AG09319 (cell line): ENCODE results near the gene USP17L10.
"Not testable (repeated sequence)": the region's sequence is repeated elsewhere in the genome, so short reads cannot be mapped to it uniquely, and the experiment has no call there.

Experiments
- DNase-seq: peaks from one replicate; pipeline ENCODE4 v3.0.0-alpha.2; 2010; ENCODE audit warnings: low read depth; ENCODE audit errors: extremely low read depth

Gene USP17L10, protein sequence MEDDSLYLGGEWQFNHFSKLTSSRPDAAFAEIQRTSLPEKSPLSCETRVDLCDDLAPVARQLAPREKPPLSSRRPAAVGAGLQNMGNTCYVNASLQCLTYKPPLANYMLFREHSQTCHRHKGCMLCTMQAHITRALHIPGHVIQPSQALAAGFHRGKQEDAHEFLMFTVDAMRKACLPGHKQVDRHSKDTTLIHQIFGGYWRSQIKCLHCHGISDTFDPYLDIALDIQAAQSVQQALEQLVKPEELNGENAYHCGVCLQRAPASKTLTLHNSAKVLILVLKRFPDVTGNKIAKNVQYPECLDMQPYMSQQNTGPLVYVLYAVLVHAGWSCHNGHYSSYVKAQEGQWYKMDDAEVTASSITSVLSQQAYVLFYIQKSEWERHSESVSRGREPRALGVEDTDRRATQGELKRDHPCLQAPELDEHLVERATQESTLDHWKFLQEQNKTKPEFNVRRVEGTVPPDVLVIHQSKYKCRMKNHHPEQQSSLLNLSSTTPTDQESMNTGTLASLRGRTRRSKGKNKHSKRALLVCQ

DNA sequence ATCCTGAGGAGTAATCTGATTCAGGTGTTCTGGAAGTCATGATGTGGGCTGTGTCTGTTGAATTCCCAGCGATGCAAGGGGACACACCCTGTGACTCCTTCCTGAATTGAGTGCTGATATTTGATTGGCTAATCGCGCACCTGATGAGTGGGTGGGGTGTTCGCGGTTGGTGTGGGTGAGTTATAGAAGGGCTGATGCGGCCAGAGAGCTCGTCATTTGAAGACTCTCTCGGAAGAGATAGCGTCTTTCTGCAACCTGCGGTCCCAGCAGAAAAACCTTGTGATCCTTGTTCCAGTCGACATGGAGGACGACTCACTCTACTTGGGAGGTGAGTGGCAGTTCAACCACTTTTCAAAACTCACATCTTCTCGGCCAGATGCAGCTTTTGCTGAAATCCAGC is at the start of gene USP17L10:
TSS of gene USP17L10 (plus strand) at position 301 of the 400 bp plus-strand sequence. CDS start at position 301, 0 bp downstream.
- not testable (repeated sequence) for DNase-seq

DNA sequence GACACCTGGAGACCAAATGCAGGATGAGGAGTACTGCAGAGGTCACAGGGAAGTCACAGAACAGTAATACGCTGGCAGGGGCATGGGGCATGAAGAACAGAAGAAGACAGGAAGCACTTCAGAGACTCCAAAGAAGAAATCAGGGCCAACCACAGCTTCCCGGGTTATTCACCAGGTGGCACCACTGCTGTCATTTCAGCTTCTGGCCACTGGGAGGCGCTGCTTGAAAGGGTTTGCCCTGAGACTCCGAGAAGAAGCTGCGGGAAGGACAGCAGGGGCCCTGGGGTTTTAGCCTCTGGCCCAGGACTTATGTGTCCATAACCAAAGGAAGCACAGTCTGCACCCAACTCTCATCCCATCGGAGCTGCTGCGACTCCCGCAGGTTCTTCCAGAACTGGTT is 44.5 kb upstream of the USP17L10 start:
- DNase-seq: not testable (repeated sequence)

DNA sequence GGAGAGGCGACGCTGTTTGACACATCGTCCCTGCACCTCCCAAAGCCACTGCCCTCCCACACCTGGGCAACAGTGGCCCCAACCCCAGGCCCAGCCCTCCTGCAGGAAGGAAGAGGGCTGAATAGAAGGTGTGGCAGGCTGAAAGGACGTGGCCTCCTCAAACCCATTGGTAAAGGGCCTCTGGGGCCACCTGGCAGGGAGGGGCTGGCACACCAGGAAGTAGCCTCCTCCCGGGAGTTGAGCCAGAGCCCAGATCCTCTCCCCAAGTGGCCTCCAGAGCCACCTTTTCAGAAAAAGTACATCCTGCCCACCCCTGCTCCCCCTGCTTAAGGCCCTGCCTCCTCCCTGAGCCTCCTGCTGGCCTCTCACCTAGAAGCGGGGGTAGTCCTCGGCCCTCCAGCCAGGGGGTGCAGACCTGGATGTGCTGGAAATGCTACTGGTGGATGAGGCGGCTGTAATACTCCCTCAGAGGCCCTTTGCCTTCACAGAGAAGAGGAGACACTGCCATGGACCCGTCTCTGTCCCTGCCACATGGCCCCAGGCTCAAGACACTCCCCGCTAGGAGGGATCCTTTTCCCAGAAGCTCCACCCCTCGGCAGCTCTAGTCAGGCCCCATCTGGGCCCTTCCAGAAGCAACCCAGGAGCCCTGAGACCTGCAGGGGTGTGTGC is 40.5 kb upstream of the USP17L10 start, which contains the start of gene FAM90A26:
TSS of gene FAM90A26 (plus strand) at position 619 of the 669 bp plus-strand sequence. CDS start 2,764 bp downstream, outside the sequence.
- not testable (repeated sequence) for DNase-seq

DNA sequence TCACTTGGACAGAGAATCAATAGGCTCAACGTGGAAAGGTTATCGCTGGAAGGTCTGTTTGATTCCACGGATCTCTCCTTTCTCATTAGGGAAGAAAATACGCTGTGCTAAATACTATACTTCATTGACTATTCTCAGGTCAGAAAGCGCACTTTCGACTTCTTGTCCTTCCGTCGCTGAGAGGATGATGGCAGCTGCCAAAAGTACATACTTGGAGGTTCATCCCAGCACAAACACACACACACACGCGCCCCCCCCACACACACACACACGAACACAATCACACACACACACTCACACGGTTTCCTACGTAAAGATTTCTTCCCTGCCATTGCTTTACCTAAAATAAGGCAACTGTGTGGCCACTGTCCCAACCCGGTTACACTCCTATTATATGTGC is 4.2 kb downstream of the USP17L10 start:
- DNase-seq: not testable (repeated sequence)

DNA sequence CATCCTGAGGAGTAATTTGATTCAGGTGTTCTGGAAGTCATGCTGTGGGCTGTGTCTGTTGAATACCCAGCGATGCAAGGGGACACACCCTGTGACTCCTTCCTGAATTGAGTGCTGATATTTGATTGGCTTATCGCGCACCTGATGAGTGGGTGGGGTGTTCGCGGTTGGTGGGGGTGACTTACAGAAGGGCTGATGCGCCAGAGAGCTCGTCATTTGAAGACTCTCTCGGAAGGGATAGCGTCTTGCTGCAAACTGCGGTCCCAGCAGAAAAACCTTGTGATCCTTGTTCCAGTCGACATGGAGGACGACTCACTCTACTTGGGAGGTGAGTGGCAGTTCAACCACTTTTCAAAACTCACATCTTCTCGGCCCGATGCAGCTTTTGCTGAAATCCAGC is 4.6 kb downstream of the USP17L10 start, which contains the start of gene USP17L11:
TSS of gene USP17L11 (plus strand) at position 301 of the 400 bp plus-strand sequence. CDS start at position 301, 0 bp downstream.
- DNase-seq: not testable (repeated sequence)

DNA sequence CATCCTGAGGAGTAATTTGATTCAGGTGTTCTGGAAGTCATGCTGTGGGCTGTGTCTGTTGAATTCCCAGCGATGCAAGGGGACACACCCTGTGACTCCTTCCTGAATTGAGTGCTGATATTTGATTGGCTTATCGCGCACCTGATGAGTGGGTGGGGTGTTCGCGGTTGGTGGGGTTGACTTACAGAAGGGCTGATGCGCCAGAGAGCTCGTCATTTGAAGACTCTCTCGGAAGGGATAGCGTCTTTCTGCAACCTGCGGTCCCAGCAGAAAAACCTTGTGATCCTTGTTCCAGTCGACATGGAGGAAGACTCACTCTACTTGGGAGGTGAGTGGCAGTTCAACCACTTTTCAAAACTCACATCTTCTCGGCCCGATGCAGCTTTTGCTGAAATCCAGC is 9.4 kb downstream of the USP17L10 start, which contains the start of gene USP17L12:
TSS of gene USP17L12 (plus strand) at position 301 of the 400 bp plus-strand sequence. CDS start at position 301, 0 bp downstream.
- DNase-seq: not testable (repeated sequence)

DNA sequence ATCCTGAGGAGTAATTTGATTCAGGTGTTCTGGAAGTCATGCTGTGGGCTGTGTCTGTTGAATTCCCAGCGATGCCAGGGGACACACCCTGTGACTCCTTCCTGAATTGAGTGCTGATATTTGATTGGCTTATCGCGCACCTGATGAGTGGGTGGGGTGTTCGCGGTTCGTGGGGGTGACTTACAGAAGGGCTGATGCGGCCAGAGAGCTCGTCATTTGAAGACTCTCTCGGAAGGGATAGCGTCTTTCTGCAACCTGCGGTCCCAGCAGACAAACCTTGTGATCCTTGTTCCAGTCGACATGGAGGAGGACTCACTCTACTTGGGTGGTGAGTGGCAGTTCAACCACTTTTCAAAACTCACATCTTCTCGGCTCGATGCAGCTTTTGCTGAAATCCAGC is 14.1 kb downstream of the USP17L10 start, which contains the start of gene USP17L13:
TSS of gene USP17L13 (plus strand) at position 301 of the 400 bp plus-strand sequence. CDS start at position 301, 0 bp downstream.
- DNase-seq: not testable (repeated sequence)

DNA sequence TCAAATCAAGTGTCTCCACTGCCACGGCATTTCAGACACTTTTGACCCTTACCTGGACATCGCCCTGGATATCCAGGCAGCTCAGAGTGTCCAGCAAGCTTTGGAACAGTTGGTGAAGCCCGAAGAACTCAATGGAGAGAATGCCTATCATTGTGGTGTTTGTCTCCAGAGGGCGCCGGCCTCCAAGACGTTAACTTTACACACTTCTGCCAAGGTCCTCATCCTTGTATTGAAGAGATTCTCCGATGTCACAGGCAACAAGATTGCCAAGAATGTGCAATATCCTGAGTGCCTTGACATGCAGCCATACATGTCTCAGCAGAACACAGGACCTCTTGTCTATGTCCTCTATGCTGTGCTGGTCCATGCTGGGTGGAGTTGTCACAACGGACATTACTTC is 19.8 kb downstream of the USP17L10 start:
- DNase-seq: not testable (repeated sequence)

DNA sequence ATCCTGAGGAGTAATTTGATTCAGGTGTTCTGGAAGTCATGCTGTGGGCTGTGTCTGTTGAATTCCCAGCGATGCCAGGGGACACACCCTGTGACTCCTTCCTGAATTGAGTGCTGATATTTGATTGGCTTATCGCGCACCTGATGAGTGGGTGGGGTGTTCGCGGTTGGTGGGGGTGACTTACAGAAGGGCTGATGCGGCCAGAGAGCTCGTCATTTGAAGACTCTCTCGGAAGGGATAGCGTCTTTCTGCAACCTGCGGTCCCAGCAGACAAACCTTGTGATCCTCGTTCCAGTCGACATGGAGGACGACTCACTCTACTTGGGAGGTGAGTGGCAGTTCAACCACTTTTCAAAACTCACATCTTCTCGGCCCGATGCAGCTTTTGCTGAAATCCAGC is 23.6 kb downstream of the USP17L10 start, which contains the start of gene USP17L15:
TSS of gene USP17L15 (plus strand) at position 301 of the 400 bp plus-strand sequence. CDS start at position 301, 0 bp downstream.
- DNase-seq: not testable (repeated sequence)

DNA sequence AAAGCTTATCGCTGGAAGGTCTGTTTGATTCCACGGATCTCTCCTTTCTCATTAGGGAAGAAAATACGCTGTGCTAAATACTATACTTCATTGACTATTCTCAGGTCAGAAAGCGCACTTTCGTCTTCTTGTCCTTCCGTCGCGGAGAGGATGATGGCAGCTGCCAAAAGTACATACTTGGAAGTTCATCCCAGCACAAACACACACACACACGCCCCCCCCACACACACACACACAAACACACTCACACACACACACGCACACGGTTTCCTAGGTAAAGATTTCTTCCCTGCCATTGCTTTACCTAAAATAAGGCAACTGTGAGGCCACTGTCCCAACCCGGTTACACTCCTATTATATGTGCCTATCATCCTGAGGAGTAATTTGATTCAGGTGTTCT is 28.0 kb downstream of the USP17L10 start:
- not testable (repeated sequence) for DNase-seq

DNA sequence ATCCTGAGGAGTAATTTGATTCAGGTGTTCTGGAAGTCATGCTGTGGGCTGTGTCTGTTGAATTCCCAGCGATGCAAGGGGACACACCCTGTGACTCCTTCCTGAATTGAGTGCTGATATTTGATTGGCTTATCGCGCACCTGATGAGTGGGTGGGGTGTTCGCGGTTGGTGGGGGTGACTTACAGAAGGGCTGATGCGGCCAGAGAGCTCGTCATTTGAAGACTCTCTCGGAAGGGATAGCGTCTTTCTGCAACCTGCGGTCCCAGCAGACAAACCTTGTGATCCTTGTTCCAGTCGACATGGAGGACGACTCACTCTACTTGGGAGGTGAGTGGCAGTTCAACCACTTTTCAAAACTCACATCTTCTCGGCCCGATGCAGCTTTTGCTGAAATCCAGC is 33.1 kb downstream of the USP17L10 start, which contains the start of gene USP17L17:
TSS of gene USP17L17 (plus strand) at position 301 of the 400 bp plus-strand sequence. CDS start at position 301, 0 bp downstream.
- not testable (repeated sequence) for DNase-seq

DNA sequence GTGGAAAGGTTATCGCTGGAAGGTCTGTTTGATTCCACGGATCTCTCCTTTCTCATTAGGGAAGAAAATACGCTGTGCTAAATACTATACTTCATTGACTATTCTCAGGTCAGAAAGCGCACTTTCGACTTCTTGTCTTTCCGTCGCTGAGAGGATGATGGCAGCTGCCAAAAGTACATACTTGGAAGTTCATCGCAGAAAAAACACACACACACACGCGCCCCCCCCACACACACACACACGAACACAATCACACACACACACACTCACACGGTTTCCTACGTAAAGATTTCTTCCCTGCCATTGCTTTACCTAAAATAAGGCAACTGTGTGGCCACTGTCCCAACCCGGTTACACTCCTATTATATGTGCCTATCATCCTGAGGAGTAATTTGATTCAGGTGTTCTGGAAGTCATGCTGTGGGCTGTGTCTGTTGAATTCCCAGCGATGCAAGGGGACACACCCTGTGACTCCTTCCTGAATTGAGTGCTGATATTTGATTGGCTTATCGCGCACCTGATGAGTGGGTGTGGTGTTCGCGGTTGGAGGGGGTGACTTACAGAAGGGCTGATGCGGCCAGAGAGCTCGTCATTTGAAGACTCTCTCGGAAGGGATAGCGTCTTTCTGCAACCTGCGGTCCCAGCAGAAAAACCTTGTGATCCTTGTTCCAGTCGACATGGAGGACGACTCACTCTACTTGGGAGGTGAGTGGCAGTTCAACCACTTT is 37.7 kb downstream of the USP17L10 start, which contains the start of gene USP17L18:
TSS of gene USP17L18 (plus strand) at position 678 of the 728 bp plus-strand sequence. CDS start at position 678, 0 bp downstream.
- not testable (repeated sequence) for DNase-seq

DNA sequence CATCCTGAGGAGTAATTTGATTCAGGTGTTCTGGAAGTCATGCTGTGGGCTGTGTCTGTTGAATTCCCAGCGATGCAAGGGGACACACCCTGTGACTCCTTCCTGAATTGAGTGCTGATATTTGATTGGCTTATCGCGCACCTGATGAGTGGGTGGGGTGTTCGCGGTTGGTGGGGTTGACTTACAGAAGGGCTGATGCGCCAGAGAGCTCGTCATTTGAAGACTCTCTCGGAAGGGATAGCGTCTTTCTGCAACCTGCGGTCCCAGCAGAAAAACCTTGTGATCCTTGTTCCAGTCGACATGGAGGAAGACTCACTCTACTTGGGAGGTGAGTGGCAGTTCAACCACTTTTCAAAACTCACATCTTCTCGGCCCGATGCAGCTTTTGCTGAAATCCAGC is 42.6 kb downstream of the USP17L10 start, which contains the start of gene USP17L19:
TSS of gene USP17L19 (plus strand) at position 301 of the 400 bp plus-strand sequence. CDS start at position 301, 0 bp downstream.
- not testable (repeated sequence) for DNase-seq

DNA sequence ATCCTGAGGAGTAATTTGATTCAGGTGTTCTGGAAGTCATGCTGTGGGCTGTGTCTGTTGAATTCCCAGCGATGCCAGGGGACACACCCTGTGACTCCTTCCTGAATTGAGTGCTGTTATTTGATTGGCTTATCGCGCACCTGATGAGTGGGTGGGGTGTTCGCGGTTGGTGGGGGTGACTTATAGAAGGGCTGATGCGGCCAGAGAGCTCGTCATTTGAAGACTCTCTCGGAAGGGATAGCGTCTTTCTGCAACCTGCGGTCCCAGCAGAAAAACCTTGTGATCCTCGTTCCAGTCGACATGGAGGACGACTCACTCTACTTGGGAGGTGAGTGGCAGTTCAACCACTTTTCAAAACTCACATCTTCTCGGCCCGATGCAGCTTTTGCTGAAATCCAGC is 47.4 kb downstream of the USP17L10 start, which contains the start of gene USP17L20:
TSS of gene USP17L20 (plus strand) at position 301 of the 400 bp plus-strand sequence. CDS start at position 301, 0 bp downstream.
- DNase-seq: not testable (repeated sequence)
